ENCODE data around the gene PARM1. TPM values are rescaled to one million over a fixed set of nuclear protein-coding genes. Genes with fewer than 3 reads are reported as not detected.

PARM1 gene
- total and polyA plus RNA-seq, 2 experiments from 2014 or later, result 0.14 TPM; not detected in 1

DNA sequence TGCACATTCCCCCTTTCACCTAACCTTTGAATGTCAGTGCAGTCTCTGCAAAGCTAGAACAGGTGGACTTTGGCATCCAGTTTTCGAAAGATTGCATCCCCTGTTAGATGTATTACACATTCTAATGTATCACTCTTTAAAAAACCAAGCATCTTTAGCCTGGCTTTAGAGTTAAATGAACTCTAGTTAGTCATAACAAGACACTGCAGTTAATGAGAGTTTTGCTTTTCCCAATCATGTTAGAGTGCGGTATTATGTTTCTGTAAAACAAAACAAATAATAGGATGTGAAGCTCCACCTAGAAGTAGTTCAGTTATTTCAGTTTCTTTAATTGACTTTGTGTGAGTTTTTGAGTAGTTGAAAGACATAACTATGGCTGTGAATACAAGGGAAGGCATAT lies 42.2 kb downstream of the PARM1 start:
- Histone ChIP-seq H3K9me3 (ENCODE audit: low read depth) (no peaks in the 10 kb centered on the region), H3K27ac (no peak overlapping the region)
- in situ Hi-C loops (cut with MboI), result no loop called here

DNA sequence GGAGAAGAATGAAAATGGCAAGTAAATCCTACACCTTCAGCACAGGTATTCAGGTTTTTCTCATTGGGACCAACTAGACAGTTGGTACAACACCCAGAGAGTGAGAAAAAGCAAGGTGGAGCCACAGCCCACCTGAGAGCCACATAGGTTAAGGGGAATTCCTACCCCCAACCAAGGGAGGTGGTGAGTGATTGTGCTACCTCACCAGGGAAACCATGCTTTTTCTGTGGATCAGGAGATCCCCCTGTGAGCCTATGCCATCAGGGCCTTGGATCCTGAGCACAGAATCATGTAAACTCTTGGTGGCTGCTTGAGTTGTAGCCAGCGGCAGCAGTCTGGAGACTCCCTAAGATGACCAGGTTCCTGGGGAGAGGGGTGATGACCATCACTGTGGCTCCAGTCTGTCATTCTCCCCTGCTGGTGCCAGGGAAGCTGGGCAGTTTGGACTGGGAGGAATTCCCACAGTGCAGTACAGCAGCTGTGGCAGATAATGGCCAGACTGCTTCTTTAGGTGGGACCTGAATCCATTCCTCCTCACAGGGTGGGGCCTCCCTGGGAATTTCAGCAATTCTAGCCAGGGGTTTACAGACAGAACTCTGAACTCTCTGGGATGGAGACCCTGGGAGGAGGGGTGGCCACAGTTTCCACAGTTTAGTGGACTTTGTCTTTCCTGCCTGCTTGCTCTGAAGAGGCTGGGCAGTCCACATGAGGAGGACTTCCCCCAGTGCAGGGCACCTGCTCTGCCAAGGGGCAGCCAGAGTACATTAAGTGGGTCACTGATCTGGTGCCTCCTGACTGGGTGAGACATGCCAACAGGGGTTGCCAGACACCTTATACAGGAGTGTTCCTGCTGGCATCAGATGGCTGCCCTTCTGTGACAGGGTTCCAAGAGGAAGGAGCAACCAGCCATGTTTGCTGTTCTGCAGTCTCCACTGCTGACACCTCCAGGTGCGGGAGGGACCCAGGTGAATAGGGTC lies 43.2 kb downstream of the PARM1 start:
- Histone ChIP-seq H3K27ac (no peak overlapping the region), H3K4me2 (ENCODE audit: unreplicated experiment) (no peak overlapping the region), H2AFZ (no peak overlapping the region), H3K4me3 (no peak overlapping the region), H4K20me1 (ENCODE audit: insufficient read depth) (no peaks in the 10 kb centered on the region), H3K36me3 (ENCODE audit: low read depth) (no peaks in the 10 kb centered on the region), H3K9me2 (ENCODE audit: insufficient read depth) (peaks cover 3% of the 10 kb centered on the region; the same call in 1 of the 2 replicates), H3K9me3 (ENCODE audit: low read depth) (no peaks in the 10 kb centered on the region), H3K4me1 (ENCODE audit: insufficient read depth) (no peaks in the 10 kb centered on the region), H3K9ac (no peak overlapping the region), H3K27me3 (replicated peaks; ENCODE audit: insufficient read depth) (no peaks in the 10 kb centered on the region), H3K79me2 (ENCODE audit: insufficient read depth) (no peaks in the 10 kb centered on the region), H3F3A (ENCODE audit: insufficient read depth) (no peaks in the 10 kb centered on the region)
- in situ Hi-C loops (cut with MboI), result no loop called here
- DNase-seq, result no peak
- 46 to 52% methylated on average over 2 of the region's 2 CpGs for WGBS, 2 experiments (ENCODE audit: low coverage in 1 of 2, low lambda C conversion rate in 2 of 2, missing lambda C conversion rate in 2 of 2)
- no peak for TF ChIP-seq EZH2 (IDR thresholded peaks at IDR 0.05; ENCODE audit: insufficient read depth, poor library complexity, severe bottlenecking)
- no peak for TF ChIP-seq EZH2phosphoT487 (IDR thresholded peaks at IDR 0.05; ENCODE audit: insufficient read depth, low read depth)

More for the DNA sequence above, 42.2 kb downstream of the PARM1 start:
- no peak overlapping the region for H2AFZ ChIP-seq
- H3K4me1 ChIP-seq (ENCODE audit: insufficient read depth), result no peaks in the 10 kb centered on the region
- no peaks in the 10 kb centered on the region for H3F3A ChIP-seq (ENCODE audit: insufficient read depth)
- H3K4me2 ChIP-seq (ENCODE audit: unreplicated experiment), result no peak overlapping the region
- no peaks in the 10 kb centered on the region for H3K36me3 ChIP-seq (ENCODE audit: low read depth)
- WGBS, 2 experiments (ENCODE audit: low coverage in 1 of 2, low lambda C conversion rate in 2 of 2, missing lambda C conversion rate in 2 of 2), result 29 to 32% methylated on average over 2 of the region's 2 CpGs
- no peaks in the 10 kb centered on the region for H3K27me3 ChIP-seq (replicated peaks; ENCODE audit: insufficient read depth)
- TF ChIP-seq EZH2 (IDR thresholded peaks at IDR 0.05; ENCODE audit: insufficient read depth, poor library complexity, severe bottlenecking) (no peak), EZH2phosphoT487 (IDR thresholded peaks at IDR 0.05; ENCODE audit: insufficient read depth, low read depth) (no peak)
- H3K9ac ChIP-seq, result no peak overlapping the region
- no peak overlapping the region for H3K4me3 ChIP-seq
- H3K9me2 ChIP-seq (ENCODE audit: insufficient read depth), result peaks cover 3% of the 10 kb centered on the region; the same call in 1 of the 2 replicates
- DNase-seq, result no peak
- no peaks in the 10 kb centered on the region for H3K79me2 ChIP-seq (ENCODE audit: insufficient read depth)
- no peaks in the 10 kb centered on the region for H4K20me1 ChIP-seq (ENCODE audit: insufficient read depth)

DNA sequence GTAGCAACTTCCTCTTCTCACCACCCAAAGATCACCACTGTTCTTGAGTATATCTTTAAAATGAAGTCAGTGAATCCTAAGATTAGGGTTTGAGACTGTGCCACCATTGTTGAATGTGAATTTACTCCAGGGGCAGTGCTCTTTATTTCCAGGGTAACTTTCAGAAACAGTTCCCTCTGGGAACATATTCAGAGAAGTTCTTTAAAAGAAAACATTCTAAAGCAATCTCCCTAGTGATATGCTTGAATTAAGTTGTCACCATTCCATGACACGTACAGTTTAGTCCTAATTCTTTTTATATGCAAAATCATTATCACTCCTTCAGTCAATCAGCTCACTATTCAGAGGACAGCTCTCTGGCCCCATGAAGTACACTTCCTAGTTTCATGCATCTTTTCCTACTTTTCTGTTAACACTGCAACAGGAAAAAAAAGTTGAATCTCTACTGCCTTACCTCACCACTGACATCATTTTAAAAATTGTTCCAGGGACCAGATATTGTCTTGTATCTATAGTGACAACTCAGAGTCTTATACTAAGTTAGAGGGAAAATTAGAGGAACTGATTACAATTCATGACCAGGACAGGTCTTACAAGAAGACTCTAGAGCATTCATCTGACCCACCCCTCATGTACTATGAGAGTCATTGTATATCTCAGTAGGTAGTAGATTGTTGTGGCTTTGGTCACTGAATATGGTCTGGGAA lies 49.8 kb downstream of the PARM1 start:
- TF ChIP-seq EZH2phosphoT487 (IDR thresholded peaks at IDR 0.05; ENCODE audit: insufficient read depth, low read depth), result no peak
- no peak for TF ChIP-seq EZH2 (IDR thresholded peaks at IDR 0.05; ENCODE audit: insufficient read depth, poor library complexity, severe bottlenecking)
- 14 to 18% methylated on average over 1 of the region's 1 CpG for WGBS, 2 experiments (ENCODE audit: low coverage in 1 of 2, low lambda C conversion rate in 2 of 2, missing lambda C conversion rate in 2 of 2)
- H3K9me3 ChIP-seq (ENCODE audit: low read depth), result no peaks in the 10 kb centered on the region
- no peak overlapping the region for H2AFZ ChIP-seq
- H4K20me1 ChIP-seq (ENCODE audit: insufficient read depth), result no peaks in the 10 kb centered on the region
- in situ Hi-C loops (cut with MboI), result no loop called here
- H3K79me2 ChIP-seq (ENCODE audit: insufficient read depth), result no peaks in the 10 kb centered on the region
- H3K9ac ChIP-seq, result no peak overlapping the region
- H3F3A ChIP-seq (ENCODE audit: insufficient read depth), result no peaks in the 10 kb centered on the region
- H3K4me2 ChIP-seq (ENCODE audit: unreplicated experiment), result no peak overlapping the region
- DNase-seq, result no peak
- no peak overlapping the region for H3K4me3 ChIP-seq
- no peak overlapping the region for H3K27ac ChIP-seq
- no peaks in the 10 kb centered on the region for H3K9me2 ChIP-seq (ENCODE audit: insufficient read depth)
- H3K36me3 ChIP-seq (ENCODE audit: low read depth), result no peaks in the 10 kb centered on the region
- H3K4me1 ChIP-seq (ENCODE audit: insufficient read depth), result no peaks in the 10 kb centered on the region
- H3K27me3 ChIP-seq (replicated peaks; ENCODE audit: insufficient read depth), result no peaks in the 10 kb centered on the region

DNA sequence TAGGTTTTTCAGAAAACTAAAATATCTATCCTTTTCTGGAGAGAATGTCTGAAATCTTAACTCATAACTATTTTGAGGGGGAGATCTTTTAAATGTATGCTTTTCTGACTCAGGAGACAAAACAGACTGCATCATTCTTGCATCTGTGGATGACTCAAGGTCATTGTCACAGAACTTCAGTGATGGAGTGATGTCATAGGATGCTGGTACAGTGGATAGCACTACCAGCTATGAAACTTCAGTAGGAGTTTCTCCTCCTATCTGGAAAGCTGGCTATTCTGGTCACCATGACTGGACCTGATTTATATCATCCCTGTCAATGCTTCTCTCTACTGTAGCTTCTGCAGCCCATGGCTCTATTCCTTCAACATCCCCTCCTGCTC lies 50.3 kb downstream of the PARM1 start:
- no peaks in the 10 kb centered on the region for H3K9me3 ChIP-seq (ENCODE audit: low read depth)
- no peak overlapping the region for H3K9ac ChIP-seq
- no peak overlapping the region for H2AFZ ChIP-seq
- H4K20me1 ChIP-seq (ENCODE audit: insufficient read depth), result no peaks in the 10 kb centered on the region
- no peak overlapping the region for H3K4me2 ChIP-seq (ENCODE audit: unreplicated experiment)
- no peaks in the 10 kb centered on the region for H3K36me3 ChIP-seq (ENCODE audit: low read depth)
- no peaks in the 10 kb centered on the region for H3K27me3 ChIP-seq (replicated peaks; ENCODE audit: insufficient read depth)
- no peaks in the 10 kb centered on the region for H3K4me1 ChIP-seq (ENCODE audit: insufficient read depth)
- H3K4me3 ChIP-seq, result no peak overlapping the region
- H3K79me2 ChIP-seq (ENCODE audit: insufficient read depth), result no peaks in the 10 kb centered on the region
- H3F3A ChIP-seq (ENCODE audit: insufficient read depth), result no peaks in the 10 kb centered on the region
- DNase-seq, result no peak
- no peaks in the 10 kb centered on the region for H3K9me2 ChIP-seq (ENCODE audit: insufficient read depth)
- TF ChIP-seq EZH2 (IDR thresholded peaks at IDR 0.05; ENCODE audit: insufficient read depth, poor library complexity, severe bottlenecking) (no peak), EZH2phosphoT487 (IDR thresholded peaks at IDR 0.05; ENCODE audit: insufficient read depth, low read depth) (no peak)
- in situ Hi-C loops (cut with MboI), result no loop called here
- no peak overlapping the region for H3K27ac ChIP-seq
